ENCODE results near the gene GFER.
A peak's percentile ranks its signal among the peaks of the same experiment; 100 is the strongest.

GFER gene

DNA sequence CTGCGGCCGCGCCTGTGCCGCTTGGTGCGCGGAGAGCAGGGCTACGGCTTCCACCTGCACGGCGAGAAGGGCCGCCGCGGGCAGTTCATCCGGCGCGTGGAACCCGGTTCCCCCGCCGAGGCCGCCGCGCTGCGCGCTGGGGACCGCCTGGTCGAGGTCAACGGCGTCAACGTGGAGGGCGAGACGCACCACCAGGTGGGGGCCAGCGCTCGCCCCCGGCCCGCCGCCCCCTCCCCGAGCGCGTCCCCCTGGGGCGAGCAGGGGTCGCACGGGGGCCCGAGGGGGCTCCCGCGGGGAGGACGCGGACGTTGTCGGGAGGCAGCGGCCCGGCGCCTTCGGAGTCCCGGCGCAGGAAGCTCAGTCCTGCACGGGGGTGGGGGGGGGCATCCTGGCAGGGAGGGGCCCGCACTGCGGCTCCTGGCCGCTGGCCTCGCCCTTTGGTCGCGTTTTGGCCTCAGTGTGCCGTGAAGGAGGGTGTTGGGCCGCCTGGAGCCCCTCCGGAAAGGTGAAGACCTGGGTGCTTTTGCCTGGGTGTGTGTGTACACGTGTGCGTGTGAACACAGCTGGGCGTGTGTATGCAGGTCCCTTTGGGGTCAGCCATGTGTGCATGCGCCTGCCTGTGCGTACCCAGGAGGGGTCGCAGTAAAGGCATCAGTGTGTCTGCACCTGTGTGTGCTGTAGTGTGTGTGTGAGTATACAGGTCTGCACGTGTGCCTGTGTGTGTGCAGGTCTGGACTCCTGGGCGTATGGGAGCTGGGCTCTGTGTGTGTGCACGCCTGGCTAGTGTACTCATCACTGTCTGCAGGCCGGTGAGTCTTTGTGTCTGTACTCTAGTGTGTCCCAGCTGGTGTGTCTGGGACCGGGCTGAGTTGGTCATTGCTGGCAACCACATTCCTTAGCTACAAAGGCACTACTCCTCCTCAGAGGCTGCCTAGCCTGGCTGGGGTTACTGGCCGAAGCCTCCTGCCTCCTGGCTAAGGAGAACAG, 43.3 kb downstream of the GFER start (continued):
- TF ChIP-seq PRDM2 (tag by site-specific recombination; IDR thresholded peaks at IDR 0.05; ENCODE audit: borderline replicate concordance), result peak; percentile 90; the same call in 1 of the 2 replicates
- peak; percentile 31; the same call in 1 of the 2 replicates for TF ChIP-seq ZIC2 (tag by site-specific recombination; IDR thresholded peaks at IDR 0.05)
- peak; percentile 37; the same call in 1 of the 2 replicates for TF ChIP-seq ZNF488 (tag by site-specific recombination; IDR thresholded peaks at IDR 0.05)
- TF ChIP-seq ZNF223 (tag by site-specific recombination; IDR thresholded peaks at IDR 0.05), result no peak
- TF ChIP-seq TRIM28 (IDR thresholded peaks at IDR 0.05; ENCODE audit: borderline replicate concordance, low read length), result peak; percentile 52; the same call in 1 of the 2 replicates
- TF ChIP-seq ZEB2 (tag by site-specific recombination; IDR thresholded peaks at IDR 0.05), result peak; percentile 52; the same call in 1 of the 2 replicates
- 0 out of 2 replicates have a peak, but pooled peaks have one; percentile 58 for TF ChIP-seq ZNF121 (tag by site-specific recombination; IDR thresholded peaks at IDR 0.05)
- TF ChIP-seq ZNF561 (tag by site-specific recombination; IDR thresholded peaks at IDR 0.05; ENCODE audit: borderline replicate concordance), result 0 out of 2 replicates have a peak, but pooled peaks have one; percentile 32
- TF ChIP-seq KLF7 (tag by site-specific recombination; IDR thresholded peaks at IDR 0.05; ENCODE audit: borderline replicate concordance), result 0 out of 2 replicates have a peak, but pooled peaks have one; percentile 71
- no peak for TF ChIP-seq ZNF202 (tag by site-specific recombination; IDR thresholded peaks at IDR 0.05; ENCODE audit: borderline replicate concordance)
- no peak for TF ChIP-seq ZNF23 (tag by site-specific recombination; IDR thresholded peaks at IDR 0.05; ENCODE audit: borderline replicate concordance)
- 0 out of 2 replicates have a peak, but pooled peaks have one; percentile 26 for TF ChIP-seq ZNF24 (tag by site-specific recombination; IDR thresholded peaks at IDR 0.05)
- peak; percentile 77 for TF ChIP-seq ZBTB17 (tag by site-specific recombination; IDR thresholded peaks at IDR 0.05)
- no peak for TF ChIP-seq ZNF169 (tag by site-specific recombination; IDR thresholded peaks at IDR 0.05)
- TF ChIP-seq ZXDB (tag by site-specific recombination; IDR thresholded peaks at IDR 0.05), result no peak
- peak; percentile 66 for TF ChIP-seq KLF1 (tag by site-specific recombination; IDR thresholded peaks at IDR 0.05)
- no peak for TF ChIP-seq ZNF239 (tag by site-specific recombination; IDR thresholded peaks at IDR 0.05)
- TF ChIP-seq ZFP41 (tag by site-specific recombination; IDR thresholded peaks at IDR 0.05; ENCODE audit: borderline replicate concordance), result no peak
- peak; percentile 77 for TF ChIP-seq CTCF (tag by site-specific recombination; IDR thresholded peaks at IDR 0.05)
- no peak for TF ChIP-seq GFI1B (tag by site-specific recombination; IDR thresholded peaks at IDR 0.05)
- peak; percentile 58; the same call in 1 of the 2 replicates for TF ChIP-seq ZBTB20 (tag by site-specific recombination; IDR thresholded peaks at IDR 0.05)
- TF ChIP-seq, protein P1, sequence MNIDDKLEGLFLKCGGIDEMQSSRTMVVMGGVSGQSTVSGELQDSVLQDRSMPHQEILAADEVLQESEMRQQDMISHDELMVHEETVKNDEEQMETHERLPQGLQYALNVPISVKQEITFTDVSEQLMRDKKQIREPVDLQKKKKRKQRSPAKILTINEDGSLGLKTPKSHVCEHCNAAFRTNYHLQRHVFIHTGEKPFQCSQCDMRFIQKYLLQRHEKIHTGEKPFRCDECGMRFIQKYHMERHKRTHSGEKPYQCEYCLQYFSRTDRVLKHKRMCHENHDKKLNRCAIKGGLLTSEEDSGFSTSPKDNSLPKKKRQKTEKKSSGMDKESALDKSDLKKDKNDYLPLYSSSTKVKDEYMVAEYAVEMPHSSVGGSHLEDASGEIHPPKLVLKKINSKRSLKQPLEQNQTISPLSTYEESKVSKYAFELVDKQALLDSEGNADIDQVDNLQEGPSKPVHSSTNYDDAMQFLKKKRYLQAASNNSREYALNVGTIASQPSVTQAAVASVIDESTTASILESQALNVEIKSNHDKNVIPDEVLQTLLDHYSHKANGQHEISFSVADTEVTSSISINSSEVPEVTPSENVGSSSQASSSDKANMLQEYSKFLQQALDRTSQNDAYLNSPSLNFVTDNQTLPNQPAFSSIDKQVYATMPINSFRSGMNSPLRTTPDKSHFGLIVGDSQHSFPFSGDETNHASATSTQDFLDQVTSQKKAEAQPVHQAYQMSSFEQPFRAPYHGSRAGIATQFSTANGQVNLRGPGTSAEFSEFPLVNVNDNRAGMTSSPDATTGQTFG (tag by site-specific recombination; IDR thresholded peaks at IDR 0.05; ENCODE audit: borderline replicate concordance), result no peak
- TF ChIP-seq ZFP69B (tag by site-specific recombination; IDR thresholded peaks at IDR 0.05), result no peak; the same call in 1 of the 2 replicates
- TF ChIP-seq, protein P2, sequence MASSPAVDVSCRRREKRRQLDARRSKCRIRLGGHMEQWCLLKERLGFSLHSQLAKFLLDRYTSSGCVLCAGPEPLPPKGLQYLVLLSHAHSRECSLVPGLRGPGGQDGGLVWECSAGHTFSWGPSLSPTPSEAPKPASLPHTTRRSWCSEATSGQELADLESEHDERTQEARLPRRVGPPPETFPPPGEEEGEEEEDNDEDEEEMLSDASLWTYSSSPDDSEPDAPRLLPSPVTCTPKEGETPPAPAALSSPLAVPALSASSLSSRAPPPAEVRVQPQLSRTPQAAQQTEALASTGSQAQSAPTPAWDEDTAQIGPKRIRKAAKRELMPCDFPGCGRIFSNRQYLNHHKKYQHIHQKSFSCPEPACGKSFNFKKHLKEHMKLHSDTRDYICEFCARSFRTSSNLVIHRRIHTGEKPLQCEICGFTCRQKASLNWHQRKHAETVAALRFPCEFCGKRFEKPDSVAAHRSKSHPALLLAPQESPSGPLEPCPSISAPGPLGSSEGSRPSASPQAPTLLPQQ (tag by site-specific recombination; IDR thresholded peaks at IDR 0.05), result no peak
- TF ChIP-seq ZNF146 (tag by site-specific recombination; IDR thresholded peaks at IDR 0.05), result peak; percentile 28; the same call in 1 of the 2 replicates
